H1 (cell line): ENCODE measurements around the gene CRAT. TPM values are rescaled to one million over a fixed set of nuclear protein-coding genes. Genes with fewer than 3 reads are reported as not detected.

Experiments
- CTCF ChIA-PET: fragments of 300-600 bp; sonication (Branson Sonifier 250); formaldehyde crosslinking; loops from one replicate; lab custom pipeline; 2021; ENCODE audit not compliant: partially characterized antibody; lab: Charles Lee
- POLR2A ChIA-PET: fragments of 300-600 bp; sonication (Branson Sonifier 250); formaldehyde crosslinking; loops from one replicate; lab custom pipeline; 2021; ENCODE audit warnings: inconsistent platforms; ENCODE audit not compliant: partially characterized antibody; lab: Charles Lee
- DNase-seq, 2 experiments: peaks; one replicate each; pipeline versions ENCODE4 v3.0.0 to v3.0.0-alpha.2; 2010 to 2022; ENCODE audit warnings: low spot score in 2 of 2, low read depth in 1 of 2, mixed read lengths in 1 of 2
- FAIRE-seq: peaks from 2 replicates; lab custom pipeline; 2011; peaks lifted over from hg19 to GRCh38; lab: Jason Lieb, UNC
- H2AFZ ChIP-seq: 2 replicates; pipeline ENCODE4 v1.8.1; 2012; ENCODE audit warnings: low read length, inconsistent platforms
- H2AK5ac ChIP-seq: 2 replicates; pipeline ENCODE4 v1.6.1; 2013; ENCODE audit warnings: low read depth, low read length
- H2BK120ac ChIP-seq: replicated peaks from 2 replicates; pipeline ENCODE3; 2013; ENCODE audit warnings: low read depth, low read length, inconsistent platforms
- H2BK12ac ChIP-seq: 2 replicates; pipeline ENCODE4 v1.6.1; 2013; ENCODE audit warnings: low read depth, low read length
- H2BK15ac ChIP-seq: 2 replicates; pipeline ENCODE4 v1.6.1; 2013; ENCODE audit warnings: low read length
- H2BK20ac ChIP-seq: 2 replicates; pipeline ENCODE4 v1.6.1; 2013; ENCODE audit warnings: low read length
- H2BK5ac ChIP-seq: 2 replicates; pipeline ENCODE4 v1.6.1; 2013; ENCODE audit warnings: low read depth, low read length
- H3K14ac ChIP-seq: 2 replicates; pipeline ENCODE4 v1.6.1; 2013; ENCODE audit warnings: inconsistent platforms; ENCODE audit not compliant: insufficient read length
- H3K18ac ChIP-seq: 2 replicates; pipeline ENCODE4 v1.6.1; 2013; ENCODE audit warnings: low read length; ENCODE audit errors: extremely low read depth
- H3K23ac ChIP-seq: 2 replicates; pipeline ENCODE4 v1.6.1; 2013; ENCODE audit warnings: inconsistent platforms; ENCODE audit not compliant: insufficient read length
- H3K23me2 ChIP-seq: 2 replicates; pipeline ENCODE4 v1.6.1; 2013; ENCODE audit warnings: low read depth, low read length
- H3K27ac ChIP-seq: 2 replicates; pipeline ENCODE4 v1.6.1; 2011; ENCODE audit warnings: low read depth, low read length, inconsistent platforms
- H3K27me3 ChIP-seq, 4 experiments: replicated peaks in 1 of 4; 1 replicate in 1 of 4; 2 replicates in 3 of 4; pipeline versions ENCODE4 v1.6.1 to v1.8.1; 2011 to 2013; ENCODE audit warnings: low read length in 3 of 4, mild to moderate bottlenecking in 3 of 4, inconsistent platforms in 2 of 4, mixed read lengths in 2 of 4, moderate library complexity in 1 of 4; ENCODE audit not compliant: control insufficient read depth in 3 of 4, insufficient read depth in 3 of 4; ENCODE audit errors: extremely low read depth in 1 of 4
- H3K36me3 ChIP-seq, 4 experiments: 2 replicates each; pipeline versions ENCODE4 v1.6.1 to v1.8.1; 2011 to 2013; ENCODE audit warnings: mild to moderate bottlenecking in 4 of 4, low read length in 3 of 4, moderate library complexity in 2 of 4, control low read depth in 1 of 4, inconsistent platforms in 1 of 4; ENCODE audit not compliant: insufficient read depth in 4 of 4, control insufficient read depth in 2 of 4
- H3K4ac ChIP-seq: replicated peaks from 2 replicates; pipeline ENCODE3; 2013; ENCODE audit warnings: low read length, low read depth, mixed read lengths, inconsistent platforms; ENCODE audit not compliant: insufficient read length
- H3K4me1 ChIP-seq, 4 experiments: replicated peaks in 1 of 4; 1 replicate in 1 of 4; 2 replicates in 3 of 4; pipeline versions ENCODE4 v1.6.1 to v1.8.1; 2011 to 2013; ENCODE audit warnings: low read length in 3 of 4, inconsistent platforms in 2 of 4, mixed read lengths in 1 of 4; ENCODE audit not compliant: insufficient read depth in 4 of 4, control insufficient read depth in 3 of 4
- H3K4me2 ChIP-seq, 2 experiments: 2 replicates each; pipeline versions ENCODE4 v1.6.1 to v1.8.1; 2011 to 2013; ENCODE audit warnings: low read depth in 2 of 2, low read length in 2 of 2, control low read depth in 1 of 2, inconsistent platforms in 1 of 2, mild to moderate bottlenecking in 1 of 2; ENCODE audit not compliant: insufficient read depth in 1 of 2
- H3K4me3 ChIP-seq, 4 experiments: fragments of 200-600, 300-600 bp in 1 of 4; sonication (generic), shearing (Covaris generic), sonication (Bioruptor Twin) in 1 of 4; 2 replicates each; pipeline versions ENCODE4 v1.5.1 to v1.8.1; 2011 to 2016; ENCODE audit warnings: low read length in 4 of 4, low read depth in 3 of 4, control low read depth in 2 of 4, inconsistent platforms in 2 of 4, mild to moderate bottlenecking in 2 of 4, mixed read lengths in 1 of 4, moderate library complexity in 1 of 4; ENCODE audit not compliant: insufficient read depth in 2 of 4; ENCODE audit errors: extremely low read depth in 1 of 4
- H3K56ac ChIP-seq: replicated peaks from 2 replicates; pipeline ENCODE3; 2013; ENCODE audit warnings: low read depth, mild to moderate bottlenecking, mixed read lengths, low read length, inconsistent platforms; ENCODE audit not compliant: insufficient read length
- H3K79me1 ChIP-seq: 2 replicates; pipeline ENCODE4 v1.6.1; 2013; ENCODE audit warnings: low read depth, low read length, control low read depth
- H3K79me2 ChIP-seq, 2 experiments: 2 replicates each; pipeline versions ENCODE4 v1.6.1 to v1.8.1; 2012 to 2013; ENCODE audit warnings: low read length in 2 of 2, mild to moderate bottlenecking in 2 of 2, inconsistent platforms in 1 of 2; ENCODE audit not compliant: insufficient read depth in 2 of 2, control insufficient read depth in 1 of 2
- H3K9ac ChIP-seq, 4 experiments: replicated peaks in 1 of 4; 1 replicate in 1 of 4; 2 replicates in 3 of 4; pipeline versions ENCODE4 v1.6.1 to v1.8.1; 2011 to 2013; ENCODE audit warnings: low read depth in 3 of 4, low read length in 3 of 4, control low read depth in 2 of 4, mild to moderate bottlenecking in 2 of 4, moderate library complexity in 2 of 4, inconsistent platforms in 1 of 4; ENCODE audit errors: extremely low read depth in 1 of 4
- H3K9me3 ChIP-seq, 2 experiments: 2 replicates each; pipeline versions ENCODE4 v1.6.1 to v1.8.1; 2012 to 2013; ENCODE audit warnings: mild to moderate bottlenecking in 2 of 2, moderate library complexity in 2 of 2, control low read depth in 1 of 2, inconsistent platforms in 1 of 2, low read depth in 1 of 2, low read length in 1 of 2, mixed read lengths in 1 of 2; ENCODE audit not compliant: insufficient read depth in 2 of 2
- H4K20me1 ChIP-seq, 2 experiments: replicated peaks in 1 of 2; 2 replicates each; pipeline versions ENCODE3 to v1.8.1; 2011 to 2013; ENCODE audit warnings: inconsistent platforms in 2 of 2, low read length in 2 of 2, mild to moderate bottlenecking in 1 of 2; ENCODE audit not compliant: insufficient read depth in 2 of 2, control insufficient read depth in 1 of 2
- H4K5ac ChIP-seq: 2 replicates; pipeline ENCODE4 v1.6.1; 2013; ENCODE audit warnings: low read length, low read depth, mixed read lengths, inconsistent platforms; ENCODE audit not compliant: insufficient read length
- H4K8ac ChIP-seq: 2 replicates; pipeline ENCODE4 v1.8.0; 2013; ENCODE audit warnings: mild to moderate bottlenecking, moderate library complexity, low read length, inconsistent platforms; ENCODE audit not compliant: insufficient read depth; ENCODE audit errors: extremely low read depth
- H4K91ac ChIP-seq: replicated peaks from 2 replicates; pipeline ENCODE3; 2013; ENCODE audit warnings: low read length, mixed read lengths, inconsistent platforms; ENCODE audit not compliant: insufficient read length
- BACH1 ChIP-seq: IDR thresholded peaks from 2 replicates; pipeline ENCODE4 v1.6.1; 2012; ENCODE audit warnings: low read length, improper control_type of control experiment
- CBX5 ChIP-seq: fragments of 300-800, 300-1000 bp; sonication (generic); IDR thresholded peaks from 2 replicates; pipeline ENCODE4 v1.7.1; 2016; ENCODE audit warnings: antibody characterized with exemption, low read length, low read depth
- E2F6 ChIP-seq: IDR thresholded peaks from 2 replicates; pipeline ENCODE4 v1.6.1; 2012; ENCODE audit warnings: inconsistent platforms
- NANOG ChIP-seq: IDR thresholded peaks from 2 replicates; pipeline ENCODE4 v1.6.1; 2011; ENCODE audit warnings: low read length, low read depth, mild to moderate bottlenecking, inconsistent platforms; ENCODE audit not compliant: insufficient read depth, poor library complexity, severe bottlenecking
- POLR2A ChIP-seq, 2 experiments: IDR thresholded peaks; 1 replicate in 1 of 2; 2 replicates in 1 of 2; pipeline ENCODE4 v1.6.1; 2011; ENCODE audit warnings: low read depth in 2 of 2, low read length in 2 of 2, mild to moderate bottlenecking in 2 of 2; ENCODE audit errors: control extremely low read depth in 1 of 2
- POU5F1 ChIP-seq: IDR thresholded peaks from 2 replicates; pipeline ENCODE4 v1.6.1; 2011; ENCODE audit warnings: low read depth, mild to moderate bottlenecking, low read length, moderate library complexity
- SAP30 ChIP-seq: fragments of 300-600 bp; sonication (generic); IDR thresholded peaks from 2 replicates; pipeline ENCODE4 v1.7.1; 2012; ENCODE audit warnings: low read length, moderate library complexity, mild to moderate bottlenecking, inconsistent platforms; ENCODE audit not compliant: insufficient read depth, insufficient replicate concordance
- SP2 ChIP-seq: IDR thresholded peaks from 2 replicates; pipeline ENCODE4 v1.6.1; 2012; ENCODE audit warnings: mild to moderate bottlenecking, low read length, inconsistent platforms
- TCF12 ChIP-seq: IDR thresholded peaks from 2 replicates; pipeline ENCODE4 v1.6.1; 2011; ENCODE audit warnings: low read depth, mild to moderate bottlenecking, low read length
- ZNF274 ChIP-seq: IDR thresholded peaks from 2 replicates; pipeline ENCODE4 v1.7.0; 2012; ENCODE audit warnings: low read length, borderline replicate concordance; ENCODE audit errors: extremely low read depth
- WGBS, 2 experiments: shearing (Covaris generic) in 1 of 2; methylation state at CpG; one replicate each; pipeline versions ENCODE4 v1.1.6 to v1.1.7; 2013 to 2015; ENCODE audit warnings: low lambda C conversion rate in 2 of 2, mixed read lengths in 2 of 2, inconsistent platforms in 1 of 2, low coverage in 1 of 2, missing lambda C conversion rate in 1 of 2; ENCODE audit not compliant: insufficient replicate concordance in 2 of 2, insufficient coverage in 1 of 2, insufficient read length in 1 of 2; ENCODE audit errors: extremely low coverage in 1 of 2, missing lambda C conversion rate in 1 of 2; 5-methylcytosine and 5-hydroxymethylcytosine counted together
- polyA plus RNA-seq, 7 experiments: library from polyadenylated mRNA; depleted of rRNA in 3 of 7; stranded (reverse) in 5 of 7; unstranded in 2 of 7; fragments of >200 nt in 5 of 7; fragments of 200-250 nt in 2 of 7; gene quantifications; 1 replicate in 5 of 7; 2 replicates in 1 of 7; 4 replicates in 1 of 7; pipeline versions ENCODE4 v1.2.1 to v1.2.3, GENCODE V29; 2011 to 2013; ENCODE audit warnings: missing spikeins in 2 of 7, mixed read lengths in 2 of 7
- total RNA-seq: library from RNA; stranded (reverse); fragmentation: NEBNext Ultra II Directional; extraction: Animal tissue kit (Norgen Biotek cat#: 25700); gene quantifications from 2 replicates; pipeline ENCODE4 v1.2.1, GENCODE V29; 2021

CRAT gene
- total and polyA plus RNA-seq, 2 of the 8 experiments (the other 6 are each of a cell fraction or from before 2014, with no cell fraction given), result 8.2 to 17.3 TPM

DNA sequence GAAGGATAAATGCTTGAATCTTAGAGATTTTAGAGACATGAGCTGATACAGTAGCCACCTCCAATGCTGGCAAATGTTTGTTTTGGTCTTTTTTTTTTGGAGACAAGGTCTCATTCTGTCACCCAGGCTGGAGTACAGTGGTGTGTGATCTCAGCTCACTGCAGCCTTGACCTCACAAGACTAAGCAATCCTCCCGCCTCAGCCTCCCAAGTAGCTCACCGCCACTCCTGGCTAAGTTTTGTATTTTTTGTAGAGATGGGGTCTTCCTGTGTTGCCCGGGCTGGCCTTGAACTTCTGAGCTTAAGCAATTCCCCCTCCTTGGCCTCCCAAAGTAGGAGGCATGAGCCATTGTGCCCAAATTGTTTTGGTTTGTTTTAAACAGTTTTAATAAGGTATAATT, 36.5 kb downstream of the CRAT start:
- H4K8ac ChIP-seq, result no peak overlapping the region
- POLR2A ChIA-PET, result interaction anchor here (1.0 to 2.2 kb wide), 3 partner anchors 9 to 38 kb away, joined by 3 to 6 read pairs (median 4); partner anchors contain the start of gene MIGA2

More for the DNA sequence above, 36.5 kb downstream of the CRAT start:
- FAIRE-seq (no peak), DNase-seq (no peak)
- no peak overlapping the region for H2BK12ac ChIP-seq
- H3K27ac ChIP-seq, result no peak overlapping the region
- no peak overlapping the region for H2BK5ac ChIP-seq
- H3K27me3 ChIP-seq, result no peaks in the 10 kb centered on the region
- H3K4me3 ChIP-seq, result no peak overlapping the region
- H4K5ac ChIP-seq, result no peak overlapping the region
- H3K56ac ChIP-seq, result no peak overlapping the region
- H3K4me1 ChIP-seq, result peaks cover 6 to 19% (median 17%) of the 10 kb centered on the region in 4 experiments
- no peaks in the 10 kb centered on the region for H3K79me1 ChIP-seq
- H3K79me2 ChIP-seq, result peaks cover 0 to 2% of the 10 kb centered on the region in 2 experiments; a peak in 1 of 4 replicates
- no peak overlapping the region for H3K4me2 ChIP-seq
- no peak overlapping the region for H3K23ac ChIP-seq
- H2AK5ac ChIP-seq, result no peak overlapping the region
- CTCF ChIA-PET, result interaction anchor here (0.7 to 2.1 kb wide), 7 partner anchors 9 to 68 kb away, joined by 3 to 8 read pairs (median 3); no protein-coding TSS in a partner anchor
- H3K14ac ChIP-seq, result no peak overlapping the region
- H3K36me3 ChIP-seq, result no peaks in the 10 kb centered on the region
- no peak overlapping the region for H2BK120ac ChIP-seq
- TF ChIP-seq SP2 (no peak), E2F6 (no peak), POU5F1 (no peak), SAP30 (no peak), NANOG (no peak), CBX5 (no peak), POLR2A (IDR thresholded peaks at IDR 0.05; ENCODE audit: control extremely low read depth in 1 of 2, low read depth in 2 of 2, low read length in 2 of 2) (no peak), ZNF274 (no peak), BACH1 (no peak), TCF12 (no peak)
- H2BK15ac ChIP-seq, result no peak overlapping the region
- no peak overlapping the region for H3K4ac ChIP-seq
- peaks cover 0 to 3% of the 10 kb centered on the region in 2 experiments for H4K20me1 ChIP-seq
- no peaks in the 10 kb centered on the region for H3K9me3 ChIP-seq
- WGBS, 2 experiments, result 96% methylated on average over 3 of the region's 3 CpGs; no CpG with 5 or more reads in 1 of the 2 experiments
- no peak overlapping the region for H2BK20ac ChIP-seq
- H3K9ac ChIP-seq, result no peak overlapping the region
- H3K23me2 ChIP-seq, result no peaks in the 10 kb centered on the region
- no peak overlapping the region for H4K91ac ChIP-seq
- H2AFZ ChIP-seq, result no peak overlapping the region
- H3K18ac ChIP-seq, result no peak overlapping the region
